K562 (cell line): Measurements from ENCODE around the gene PPP1R13L. TPM values are rescaled to one million over a fixed set of nuclear protein-coding genes. Genes with fewer than 3 reads are reported as not detected.
A peak's percentile ranks its signal among the peaks of the same experiment; 100 is the strongest.

Source experiments
- ARID1B ChIP-seq: fragments of 450-650 bp; IDR thresholded peaks from 2 replicates; pipeline ENCODE4 v1.6.1; 2016; ENCODE audit warnings: antibody characterized with exemption, mild to moderate bottlenecking, inconsistent platforms
- FOXJ3 ChIP-seq: sonication (generic); formaldehyde crosslinking; IDR thresholded peaks from 2 replicates; pipeline ENCODE4 v1.4.0; 2020; ENCODE audit warnings: mild to moderate bottlenecking, missing genetic modification reagents
- HNRNPH1 ChIP-seq: fragments of 200-400 bp; formaldehyde crosslinking; optimal IDR thresholded peaks from 2 replicates; pipeline ENCODE3; 2017; ENCODE audit warnings: low read depth, mild to moderate bottlenecking, low read length, moderate library complexity
- KDM4B ChIP-seq, 2 experiments: fragments of 450-650 bp in 1 of 2; sonication (generic) in 1 of 2; IDR thresholded peaks; 2 replicates each; pipeline ENCODE4 v1.6.1; 2016 to 2017; ENCODE audit warnings: borderline replicate concordance in 2 of 2, antibody characterized with exemption in 1 of 2, low read depth in 1 of 2, mild to moderate bottlenecking in 1 of 2
- MAFK ChIP-seq: IDR thresholded peaks from 2 replicates; pipeline ENCODE4 v1.6.1; 2011; ENCODE audit warnings: low read length, improper control_type of control experiment
- POLR2AphosphoS5 ChIP-seq: IDR thresholded peaks from 2 replicates; pipeline ENCODE4 v1.6.1; 2011; ENCODE audit warnings: mild to moderate bottlenecking, low read depth, low read length, moderate library complexity; ENCODE audit not compliant: control insufficient read depth, insufficient read depth
- PYGO2 ChIP-seq: fragments of 450-650 bp; IDR thresholded peaks from 2 replicates; pipeline ENCODE4 v1.6.1; 2016; ENCODE audit warnings: mild to moderate bottlenecking, missing genetic modification characterization, moderate library complexity, missing compliant biosample characterization
- TAF1 ChIP-seq: IDR thresholded peaks from 2 replicates; pipeline ENCODE4 v1.6.1; 2011; ENCODE audit warnings: mild to moderate bottlenecking, low read length, moderate library complexity; ENCODE audit not compliant: insufficient read depth, control insufficient read depth, severe bottlenecking; ENCODE audit errors: extremely low read depth
- TCFL5 ChIP-seq: fragments of 250-450 bp; sonication (Bioruptor Pico); conservative IDR thresholded peaks from 2 replicates; pipeline ENCODE4 v1.6.1; 2021; ENCODE audit warnings: mild to moderate bottlenecking, moderate library complexity, matching md5 sums
- ZNF140 ChIP-seq: fragments of 250-450 bp; sonication (Bioruptor Pico); IDR thresholded peaks from 2 replicates; pipeline ENCODE4 v1.8.0; 2021; ENCODE audit warnings: moderate library complexity, mild to moderate bottlenecking, inconsistent platforms
- ZNF274 ChIP-seq: IDR thresholded peaks from 2 replicates; pipeline ENCODE4 v1.6.1; 2011; ENCODE audit warnings: low read depth, mild to moderate bottlenecking, low read length, moderate library complexity, borderline replicate concordance
- ZNF589 ChIP-seq: fragments of 200-800 bp; sonication (Bioruptor generic); IDR thresholded peaks from 2 replicates; pipeline ENCODE4 v1.6.1; 2016; ENCODE audit warnings: low read depth, missing genetic modification characterization, missing compliant biosample characterization
- polyA plus RNA-seq, 8 experiments: library from polyadenylated mRNA; depleted of rRNA in 4 of 8; stranded (reverse) in 5 of 8; unstranded in 3 of 8; fragments of >200 nt; fragmentation: Nextera tagmentation in 2 of 8; fragmentation: Illumina TruSeq in 1 of 8; extraction: Ambion mirVana in 2 of 8; extraction: Trizol in 1 of 8; gene quantifications; 2 replicates each; pipeline versions ENCODE4 v1.2.1 to v1.2.3, GENCODE V29; 2011 to 2014; ENCODE audit warnings: inconsistent platforms in 1 of 8, missing spikeins in 1 of 8
- total RNA-seq, 7 experiments: library from RNA; depleted of rRNA in 6 of 7; stranded (reverse); fragments of >200 nt in 6 of 7; fragmentation: Illumina TruSeq in 2 of 7; extraction: Trizol in 2 of 7; gene quantifications; 2 replicates each; pipeline versions ENCODE4 v1.2.1 to v1.2.3, GENCODE V29; 2011 to 2021; ENCODE audit warnings: low replicate concordance in 1 of 7
- TF ChIP-seq, protein P1 (sequence below): sonication (generic); formaldehyde crosslinking; IDR thresholded peaks from 2 replicates; pipeline ENCODE4 v1.8.0; 2023; ENCODE audit warnings: mild to moderate bottlenecking, missing genetic modification reagents
- TF ChIP-seq, protein P2 (sequence below), 3 experiments: fragments of 200-800 bp in 1 of 3; sonication (Bioruptor generic) in 1 of 3; sonication (generic) in 1 of 3; formaldehyde crosslinking in 1 of 3; IDR thresholded peaks; 2 replicates each; pipeline versions ENCODE4 v1.6.1 to v1.8.0; 2016 to 2022; ENCODE audit warnings: mild to moderate bottlenecking in 2 of 3, missing compliant biosample characterization in 2 of 3, missing genetic modification characterization in 2 of 3, missing genetic modification reagents in 1 of 3

The PPP1R13L gene
- total and polyA plus RNA-seq, 9 of the 15 experiments (the other 6 are each of a cell fraction or from before 2014, with no cell fraction given), result 0.32 to 6.7 (median 2.0) TPM

DNA sequence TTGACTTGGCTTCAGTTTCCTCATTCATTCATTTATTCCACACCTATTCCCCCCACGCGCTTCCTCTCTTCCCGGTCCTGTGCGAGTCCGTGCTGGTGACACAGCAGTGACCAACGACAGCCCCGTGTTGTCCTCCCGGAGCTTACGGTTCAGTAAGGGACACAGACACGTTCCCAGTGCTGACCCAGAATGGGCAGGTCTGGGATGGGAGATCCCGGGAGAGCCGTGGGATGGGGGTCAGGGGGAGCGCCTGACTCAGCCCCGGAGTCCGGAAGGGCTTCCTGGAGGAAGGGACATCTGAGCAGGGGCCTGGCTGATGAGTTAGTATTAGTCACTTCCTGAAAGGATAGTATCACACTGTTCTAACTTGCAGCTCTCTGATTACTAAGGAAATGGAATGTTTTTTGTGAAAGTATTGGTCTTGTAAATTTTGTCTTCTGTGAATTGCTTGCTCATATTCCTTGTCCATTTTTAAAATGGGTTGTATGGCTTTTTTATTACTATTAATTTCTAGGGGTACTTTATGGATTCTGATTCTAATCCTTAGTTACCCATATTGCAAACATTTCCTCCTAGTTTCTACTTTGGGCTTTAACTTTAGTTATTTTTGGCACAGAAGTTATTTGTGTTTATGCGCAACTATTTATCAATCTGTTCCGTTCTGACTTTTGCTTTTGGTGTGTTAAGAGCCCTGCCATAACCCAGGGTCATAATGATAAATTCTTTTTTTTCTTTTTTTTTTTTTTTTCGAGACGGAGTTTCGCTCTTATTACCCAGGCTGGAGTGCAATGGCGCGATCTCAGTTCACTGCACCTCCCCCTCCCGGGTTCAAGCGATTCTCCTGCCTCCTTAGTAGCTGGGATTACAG is 19.6 kb upstream of the PPP1R13L start (continued):
- TF ChIP-seq ZNF274, result no peak
- TF ChIP-seq TCFL5 (CRISPR knock-in tag), result no peak; the same call in 1 of the 2 replicates
- TF ChIP-seq, protein P1, sequence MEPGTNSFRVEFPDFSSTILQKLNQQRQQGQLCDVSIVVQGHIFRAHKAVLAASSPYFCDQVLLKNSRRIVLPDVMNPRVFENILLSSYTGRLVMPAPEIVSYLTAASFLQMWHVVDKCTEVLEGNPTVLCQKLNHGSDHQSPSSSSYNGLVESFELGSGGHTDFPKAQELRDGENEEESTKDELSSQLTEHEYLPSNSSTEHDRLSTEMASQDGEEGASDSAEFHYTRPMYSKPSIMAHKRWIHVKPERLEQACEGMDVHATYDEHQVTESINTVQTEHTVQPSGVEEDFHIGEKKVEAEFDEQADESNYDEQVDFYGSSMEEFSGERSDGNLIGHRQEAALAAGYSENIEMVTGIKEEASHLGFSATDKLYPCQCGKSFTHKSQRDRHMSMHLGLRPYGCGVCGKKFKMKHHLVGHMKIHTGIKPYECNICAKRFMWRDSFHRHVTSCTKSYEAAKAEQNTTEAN (CRISPR knock-in tag), result no peak
- no peak for TF ChIP-seq PYGO2 (tag)
- no peak; the same call in 1 of the 2 replicates for TF ChIP-seq ZNF589 (CRISPR knock-in tag)
- TF ChIP-seq HNRNPH1, result no peak
- peak; percentile 89 for TF ChIP-seq ARID1B
- TF ChIP-seq, protein P2, sequence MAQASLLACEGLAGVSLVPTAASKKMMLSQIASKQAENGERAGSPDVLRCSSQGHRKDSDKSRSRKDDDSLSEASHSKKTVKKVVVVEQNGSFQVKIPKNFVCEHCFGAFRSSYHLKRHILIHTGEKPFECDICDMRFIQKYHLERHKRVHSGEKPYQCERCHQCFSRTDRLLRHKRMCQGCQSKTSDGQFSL (CRISPR knock-in tag; IDR thresholded peaks at IDR 0.05), result peak; percentile 76
- TF ChIP-seq, protein P2 (tag; IDR thresholded peaks at IDR 0.05), result peak in 1 of 2 experiments; percentile 29; a peak in 1 of 4 replicates
- TF ChIP-seq MAFK, result peak; percentile 21; the same call in 1 of the 2 replicates
- TF ChIP-seq ZNF140, result no peak
- no peak for TF ChIP-seq KDM4B (IDR thresholded peaks at IDR 0.05; ENCODE audit: borderline replicate concordance in 2 of 2, low read depth in 1 of 2)
- TF ChIP-seq TAF1, result no peak
- TF ChIP-seq POLR2AphosphoS5, result peak; percentile 17; the same call in 1 of the 2 replicates
- no peak for TF ChIP-seq FOXJ3 (CRISPR knock-in tag)
